SK-N-SH treated with all-trans-retinoic acid at 6 μM for 48 hours (cell line): Measurements from ENCODE around the gene NOS3.

ENCODE experiments used
- ATAC-seq: fragments of 200-7000 bp; cut with Tn5 transposase; 3 replicates; pipeline ENCODE4 v1.9.1; 2020; ENCODE audit warnings: mild to moderate bottlenecking, moderate library complexity
- ARNTL ChIP-seq: fragments of 450-650 bp; formaldehyde crosslinking; IDR thresholded peaks from 2 replicates; pipeline ENCODE4 v1.5.0; 2020; ENCODE audit warnings: low read depth, mild to moderate bottlenecking, moderate library complexity, borderline replicate concordance
- BACH2 ChIP-seq: fragments of 250-450 bp; sonication (Bioruptor Pico); IDR thresholded peaks from 2 replicates; pipeline ENCODE4 v1.9.0; 2021; ENCODE audit warnings: mild to moderate bottlenecking, borderline replicate concordance
- CREB5 ChIP-seq: fragments of 250-450 bp; sonication (Bioruptor Pico); IDR thresholded peaks from 2 replicates; pipeline ENCODE4 v1.5.1; 2020; ENCODE audit warnings: low read depth, mild to moderate bottlenecking, moderate library complexity
- CSDC2 ChIP-seq: fragments of 250-450 bp; sonication (Bioruptor Pico); IDR thresholded peaks from 2 replicates; pipeline ENCODE4 v1.5.0; 2020; ENCODE audit warnings: mild to moderate bottlenecking, moderate library complexity
- CSRNP3 ChIP-seq: fragments of 250-450 bp; sonication (Bioruptor Pico); IDR thresholded peaks from 2 replicates; pipeline ENCODE4 v1.5.1; 2021; ENCODE audit warnings: mild to moderate bottlenecking, moderate library complexity
- ESRRG ChIP-seq: fragments of 250-450 bp; sonication (Bioruptor Pico); IDR thresholded peaks from 2 replicates; pipeline ENCODE4 v1.6.1; 2021; ENCODE audit warnings: mild to moderate bottlenecking
- GLIS3 ChIP-seq: fragments of 250-450 bp; sonication (Bioruptor Pico); IDR thresholded peaks from 2 replicates; pipeline ENCODE4 v1.5.0; 2020; ENCODE audit warnings: mild to moderate bottlenecking, moderate library complexity
- ISL1 ChIP-seq: fragments of 250-450 bp; sonication (Bioruptor Pico); IDR thresholded peaks from 2 replicates; pipeline ENCODE4 v2.1.2; 2022; ENCODE audit warnings: mild to moderate bottlenecking, moderate library complexity
- OSR1 ChIP-seq: fragments of 250-450 bp; sonication (Bioruptor Pico); IDR thresholded peaks from 2 replicates; pipeline ENCODE4 v1.8.0; 2022; ENCODE audit warnings: moderate library complexity, mild to moderate bottlenecking, inconsistent platforms
- PATZ1 ChIP-seq: fragments of 250-450 bp; sonication (Bioruptor Pico); IDR thresholded peaks from 2 replicates; pipeline ENCODE4 v1.8.0; 2020; ENCODE audit warnings: mild to moderate bottlenecking, moderate library complexity, borderline replicate concordance
- PPARA ChIP-seq: fragments of 250-450 bp; sonication (Bioruptor Pico); IDR thresholded peaks from 2 replicates; pipeline ENCODE4 v1.5.0; 2020; ENCODE audit warnings: mild to moderate bottlenecking, borderline replicate concordance
- SNAI2 ChIP-seq: fragments of 250-450 bp; sonication (Bioruptor Pico); IDR thresholded peaks from 2 replicates; pipeline ENCODE4 v1.5.0; 2020; ENCODE audit warnings: mild to moderate bottlenecking, moderate library complexity
- TCF4 ChIP-seq: fragments of 250-450 bp; sonication (Bioruptor Pico); IDR thresholded peaks from 2 replicates; pipeline ENCODE4 v1.8.0; 2021; ENCODE audit warnings: mild to moderate bottlenecking, moderate library complexity, borderline replicate concordance
- TOX ChIP-seq: fragments of 250-450 bp; sonication (Bioruptor Pico); IDR thresholded peaks from 2 replicates; pipeline ENCODE4 v1.8.0; 2021; ENCODE audit warnings: mild to moderate bottlenecking, moderate library complexity, borderline replicate concordance
- TSHZ2 ChIP-seq: fragments of 250-450 bp; sonication (Bioruptor Pico); IDR thresholded peaks from 2 replicates; pipeline ENCODE4 v1.5.0; 2020; ENCODE audit warnings: mild to moderate bottlenecking, moderate library complexity
- ZC3H10 ChIP-seq: fragments of 250-450 bp; sonication (Bioruptor Pico); IDR thresholded peaks from 2 replicates; pipeline ENCODE4 v1.5.1; 2021; ENCODE audit warnings: mild to moderate bottlenecking, moderate library complexity
- ZFP30 ChIP-seq: fragments of 450-650 bp; formaldehyde crosslinking; IDR thresholded peaks from 2 replicates; pipeline ENCODE4 v1.5.0; 2022; ENCODE audit warnings: mild to moderate bottlenecking, moderate library complexity
- ZNF565 ChIP-seq: fragments of 450-650 bp; formaldehyde crosslinking; conservative IDR thresholded peaks from 2 replicates; pipeline ENCODE4 v1.5.0; 2020; ENCODE audit warnings: low read depth, mild to moderate bottlenecking, moderate library complexity
- ZNF8 ChIP-seq: fragments of 450-650 bp; formaldehyde crosslinking; IDR thresholded peaks from 2 replicates; pipeline ENCODE4 v1.5.0; 2020; ENCODE audit warnings: mild to moderate bottlenecking, moderate library complexity

Gene NOS3

GRCh38 chr7:151034312-151035025 is 43.7 kb downstream of the NOS3 start:
- TF ChIP-seq GLIS3 (no peak), CREB5 (CRISPR knock-in tag) (no peak), BACH2 (CRISPR knock-in tag) (no peak), ISL1 (CRISPR knock-in tag) (no peak), ZNF8 (CRISPR knock-in tag) (no peak), PPARA (CRISPR knock-in tag) (no peak), TOX (no peak), PATZ1 (CRISPR knock-in tag) (no peak)
- no peak for ATAC-seq

- TF ChIP-seq ZNF565 (CRISPR knock-in tag) (no peak), TCF4 (CRISPR knock-in tag) (no peak), CSDC2 (no peak)
- TF ChIP-seq, all 23 proteins: peak for 0
- no peak for ATAC-seq
Measured at GRCh38 chr7:151035026-151035717, 44.4 kb downstream of the NOS3 start.

GRCh38 chr7:151035902-151036301 is 45.1 kb downstream of the NOS3 start:
- ATAC-seq: no peak
- no peak for TF ChIP-seq TCF4 (CRISPR knock-in tag)
- no peak for TF ChIP-seq ZFP30 (CRISPR knock-in tag)
- TF ChIP-seq PATZ1 (CRISPR knock-in tag): no peak
- no peak for TF ChIP-seq ARNTL (CRISPR knock-in tag)
- no peak for TF ChIP-seq ZC3H10 (CRISPR knock-in tag)
- TF ChIP-seq ESRRG: no peak
- TF ChIP-seq BACH2 (CRISPR knock-in tag): no peak
- no peak for TF ChIP-seq CSRNP3 (CRISPR knock-in tag)
- TF ChIP-seq ZNF8 (CRISPR knock-in tag): no peak
- no peak for TF ChIP-seq ZNF565 (CRISPR knock-in tag)
- no peak for TF ChIP-seq CSDC2
- no peak for TF ChIP-seq OSR1
- TF ChIP-seq CREB5 (CRISPR knock-in tag): no peak
- no peak for TF ChIP-seq TSHZ2 (CRISPR knock-in tag)
- TF ChIP-seq SNAI2 (CRISPR knock-in tag): no peak
